HG02884 (cell line): ENCODE results near the gene ZBTB48.
"Not testable (repeated sequence)": the region's sequence is repeated elsewhere in the genome, so short reads cannot be mapped to it uniquely, and the experiment has no call there.

Experiments
- ATAC-seq: cut with Tn5 transposase; IDR thresholded peaks from one replicate; pipeline ENCODE4 v1.9.1; 2021; ENCODE audit warnings: mild to moderate bottlenecking, moderate library complexity; ENCODE audit not compliant: unreplicated experiment

Gene ZBTB48

GRCh38 chr1:6631058-6631457 is 51.3 kb downstream of the ZBTB48 start:
- ATAC-seq: no peak

- no peak for ATAC-seq
Observed at GRCh38 chr1:6632588-6633514, 53.1 kb downstream of the ZBTB48 start.

GRCh38 chr1:6634371-6635052 is 54.7 kb downstream of the ZBTB48 start:
- no peak for ATAC-seq

DNA sequence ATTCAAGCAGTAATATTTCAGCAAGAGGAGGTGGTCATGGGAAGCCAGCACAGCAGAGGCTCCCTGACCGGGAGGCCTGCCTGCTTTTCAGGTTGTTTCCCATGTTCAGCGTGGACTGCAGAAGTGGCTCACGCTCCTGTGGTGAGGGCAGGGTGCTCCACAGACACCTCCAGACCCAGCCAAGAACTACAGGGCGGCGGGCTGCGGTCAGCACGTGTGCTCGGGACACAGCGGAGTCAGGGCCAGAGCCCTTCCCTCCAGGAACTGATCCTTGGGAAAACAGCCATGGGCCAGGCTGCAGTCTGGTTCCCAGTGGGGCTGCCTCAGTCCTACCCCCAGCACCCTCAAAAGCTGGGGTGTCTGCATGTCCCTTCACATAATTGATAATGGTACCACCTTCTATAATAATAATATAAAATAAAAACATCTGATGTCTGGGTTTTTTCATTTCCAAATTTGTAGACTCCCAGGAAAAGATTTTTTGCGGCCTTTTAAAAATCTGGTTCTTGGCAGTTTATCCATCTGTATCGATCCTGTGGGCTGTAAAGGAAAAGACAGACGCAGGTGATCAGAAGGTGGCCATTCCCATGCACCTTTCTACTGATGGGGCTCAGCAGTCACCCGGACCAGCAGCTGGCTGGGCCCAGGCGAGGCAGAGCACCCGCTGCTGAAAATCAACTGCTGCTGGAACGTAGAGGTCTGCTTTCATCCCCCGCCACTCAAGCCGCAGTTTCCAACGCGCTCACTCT is 55.5 kb downstream of the ZBTB48 start:
- no peak for ATAC-seq

DNA sequence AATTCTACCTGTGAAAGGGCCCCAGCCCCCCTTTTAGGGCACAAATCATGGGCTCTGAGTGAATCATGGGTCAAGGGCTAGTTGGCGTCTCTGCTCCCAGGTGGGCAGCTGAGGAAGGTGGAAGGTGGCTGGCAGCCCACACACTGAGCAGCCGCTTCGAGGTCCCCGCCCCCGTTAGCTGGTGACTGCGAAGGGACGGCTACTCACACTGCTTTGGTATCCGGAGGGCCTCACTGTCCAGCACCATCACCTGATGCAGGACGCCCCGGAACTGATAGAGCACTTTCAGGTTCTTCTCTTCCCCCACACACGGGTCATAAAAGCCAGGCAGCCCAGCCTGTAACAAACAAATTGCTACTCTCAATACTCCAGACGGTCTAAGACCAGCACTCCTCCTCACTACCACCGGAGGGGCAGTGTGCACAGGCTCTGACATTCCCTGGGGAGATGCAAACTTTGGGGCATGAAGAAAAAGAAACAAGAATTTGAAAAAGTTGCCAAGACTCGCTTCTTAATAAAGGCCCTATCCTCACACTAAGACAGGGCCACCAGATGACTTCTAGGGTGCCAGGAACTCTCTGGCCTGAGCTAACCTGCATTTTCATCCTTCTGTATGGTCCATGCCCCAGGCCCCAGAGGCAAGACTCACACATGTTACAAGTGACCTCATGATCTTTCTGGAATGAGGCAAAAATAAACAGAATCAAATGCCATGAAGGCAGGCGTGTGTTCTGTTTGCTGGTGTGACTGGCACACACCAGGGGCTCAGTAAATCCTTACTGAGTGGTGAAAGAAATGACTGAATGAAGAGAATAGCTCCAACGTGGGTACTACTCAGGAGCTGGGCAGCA is 56.3 kb downstream of the ZBTB48 start:
- no peak for ATAC-seq

DNA sequence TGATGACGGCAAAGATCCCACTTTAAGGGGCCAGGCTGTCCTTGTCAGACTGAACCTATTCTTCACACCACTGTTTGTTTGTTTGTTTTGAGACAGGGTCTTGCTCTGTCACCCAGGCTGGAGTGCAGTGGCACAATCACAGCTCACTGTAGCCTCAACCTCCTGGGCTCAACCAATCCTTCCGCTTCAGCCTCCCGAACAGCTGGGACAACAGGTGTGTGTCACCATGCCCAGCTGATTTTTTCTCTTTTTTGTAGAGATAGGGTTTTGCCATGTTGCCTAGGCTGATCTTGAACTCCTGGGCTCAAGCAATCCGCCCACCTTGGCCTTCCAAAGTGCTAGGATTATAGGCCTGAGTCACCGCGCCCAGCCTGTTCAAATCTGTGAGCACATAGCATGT is 57.0 kb downstream of the ZBTB48 start:
- ATAC-seq: not testable (repeated sequence)

- ATAC-seq: no peak
Observed at GRCh38 chr1:6637770-6638169, 58.0 kb downstream of the ZBTB48 start.

DNA sequence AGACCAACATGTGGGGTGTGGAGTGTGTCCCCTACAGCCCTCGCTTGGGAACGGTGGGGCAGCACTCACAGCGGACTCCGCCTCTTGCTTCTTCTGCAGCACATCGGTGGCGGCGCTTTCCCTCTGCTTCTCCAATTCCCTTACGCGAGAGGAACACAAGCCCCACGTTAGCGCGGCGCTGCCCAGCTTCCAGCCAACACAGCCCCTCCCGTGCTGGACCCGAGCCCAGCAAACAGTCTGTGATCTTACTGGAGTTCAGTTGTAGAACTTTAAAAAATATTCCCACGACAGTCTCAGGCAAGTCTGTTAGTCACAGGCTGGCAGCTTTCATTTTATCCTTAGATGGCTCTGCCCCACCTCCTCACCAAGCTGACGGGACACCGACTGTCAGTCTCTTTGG is 58.4 kb downstream of the ZBTB48 start:
- ATAC-seq: no peak
